ENCODE measurements around the gene KCNAB1.

The KCNAB1 gene

GRCh38 chr3:156449710-156450574, 329.6 kb downstream of the KCNAB1 start:
- no peak for DNase-seq (ENCODE audit: low read depth, low spot score)

- DNase-seq (ENCODE audit: low read depth, low spot score): no peak
Measured at GRCh38 chr3:156455839-156456238, 335.5 kb downstream of the KCNAB1 start.

- no peak for DNase-seq (ENCODE audit: low read depth, low spot score)
Measured at GRCh38 chr3:156456771-156457224, 336.4 kb downstream of the KCNAB1 start.

GRCh38 chr3:156459434-156459833, 339.1 kb downstream of the KCNAB1 start:
- DNase-seq (ENCODE audit: low read depth, low spot score): no peak

- no peak for DNase-seq (ENCODE audit: low read depth, low spot score)
Measured at GRCh38 chr3:156460206-156460611, 339.8 kb downstream of the KCNAB1 start.

GRCh38 chr3:156461889-156462288, 341.5 kb downstream of the KCNAB1 start:
- no peak for DNase-seq (ENCODE audit: low read depth, low spot score)

GRCh38 chr3:156463123-156463522, 342.7 kb downstream of the KCNAB1 start:
- no peak for DNase-seq (ENCODE audit: low read depth, low spot score)

- no peak for DNase-seq (ENCODE audit: low read depth, low spot score)
Measured at GRCh38 chr3:156465194-156465593, 344.8 kb downstream of the KCNAB1 start.

- no peak for DNase-seq (ENCODE audit: low read depth, low spot score)
Measured at GRCh38 chr3:156469456-156469855, 349.1 kb downstream of the KCNAB1 start.

- DNase-seq (ENCODE audit: low read depth, low spot score): no peak
Measured at GRCh38 chr3:156471431-156471830, 351.1 kb downstream of the KCNAB1 start.

- no peak for DNase-seq (ENCODE audit: low read depth, low spot score)
Measured at GRCh38 chr3:156472150-156472549, 351.8 kb downstream of the KCNAB1 start.

- DNase-seq (ENCODE audit: low read depth, low spot score): no peak
Measured at GRCh38 chr3:156472684-156473083, 352.3 kb downstream of the KCNAB1 start.

- DNase-seq (ENCODE audit: low read depth, low spot score): no peak
Measured at GRCh38 chr3:156473341-156473740, 353.0 kb downstream of the KCNAB1 start.

- DNase-seq (ENCODE audit: low read depth, low spot score): no peak
Measured at GRCh38 chr3:156474560-156475389, 354.4 kb downstream of the KCNAB1 start.

GRCh38 chr3:156477323-156477722, 356.9 kb downstream of the KCNAB1 start:
- DNase-seq (ENCODE audit: low read depth, low spot score): no peak

- no peak for DNase-seq (ENCODE audit: low read depth, low spot score)
Measured at GRCh38 chr3:156478891-156479290, 358.5 kb downstream of the KCNAB1 start.

- DNase-seq (ENCODE audit: low read depth, low spot score): no peak
Measured at GRCh38 chr3:156479604-156480003, 359.2 kb downstream of the KCNAB1 start.

GRCh38 chr3:156480949-156481348, 360.6 kb downstream of the KCNAB1 start:
- no peak for DNase-seq (ENCODE audit: low read depth, low spot score)

GRCh38 chr3:156483002-156483401, 362.6 kb downstream of the KCNAB1 start:
- no peak for DNase-seq (ENCODE audit: low read depth, low spot score)

- DNase-seq (ENCODE audit: low read depth, low spot score): no peak
Measured at GRCh38 chr3:156483426-156483825, 363.0 kb downstream of the KCNAB1 start.

- DNase-seq (ENCODE audit: low read depth, low spot score): no peak
Measured at GRCh38 chr3:156483961-156484787, 363.8 kb downstream of the KCNAB1 start.

- DNase-seq (ENCODE audit: low read depth, low spot score): no peak
Measured at GRCh38 chr3:156488767-156489166, 368.4 kb downstream of the KCNAB1 start.
